ENCODE results near the gene DTX4. TPM values are rescaled to one million over a fixed set of nuclear protein-coding genes. Genes with fewer than 3 reads are reported as not detected.

The DTX4 gene
- total RNA-seq, 2 experiments from 2014 or later = 0.93 to 1.0 TPM

GRCh38 chr11:59144096-59144495 lies 27.8 kb upstream of the DTX4 start:
- peaks cover 43% of the 10 kb centered on the region for H3K36me3 Mint-ChIP-seq (ENCODE audit: low read depth)
- intact Hi-C loops (cut with DNase I, micrococcal nuclease) = loop anchor here (5.0 to 10.0 kb wide), 7 partner anchors 521 to 1819 kb away; partner anchors contain the start of genes LPXN (in 2 of the 2), ZFP91 (in 2 of the 2), P2RX3 (in 1 of the 2) and PATL1 (in 1 of the 2)
- DNase-seq (peak in 1 of 14 experiments; percentile 13), ATAC-seq (ENCODE audit: poor library complexity) (no peak)
- no peaks in the 10 kb centered on the region for H3K27me3 ChIP-seq (ENCODE audit: control insufficient read depth in 1 of 2, insufficient read depth in 2 of 2, low read length in 2 of 2)
- H3K4me1 ChIP-seq (ENCODE audit: insufficient read depth, low read length) = peaks cover 23% of the 10 kb centered on the region
- peak overlapping the region; percentile 79 for H3K4me3 ChIP-seq (ENCODE audit: low read length)
- ChIA-PET CTCF (interaction anchor here (1.1 to 9.6 kb wide), 7 partner anchors 8 to 91 kb away, joined by 3 to 87 read pairs (median 12); partner anchors contain the start of genes DTX4 and FAM111B), POLR2A (interaction anchor here (0.6 to 3.2 kb wide), 10 partner anchors 14 to 1403 kb away, joined by 3 to 16 read pairs (median 4); partner anchors contain the start of genes DTX4, FAM111B, PATL1 and SELENOH)
- H3K9me3 Mint-ChIP-seq = no peaks in the 10 kb centered on the region
- peaks cover 58% of the 10 kb centered on the region for H3K4me1 Mint-ChIP-seq (ENCODE audit: low read depth)
- peak overlapping the region; percentile 80 to 91 for H3K27ac ChIP-seq (ENCODE audit: low read depth in 1 of 2, low read length in 2 of 2)
- H3K27ac Mint-ChIP-seq = peak overlapping the region; percentile 90
- H3K36me3 ChIP-seq (ENCODE audit: insufficient read depth, low read length) = peaks cover 22% of the 10 kb centered on the region
- H3K4me3 Mint-ChIP-seq = peak overlapping the region; percentile 94
- H3K9me3 ChIP-seq (ENCODE audit: control insufficient read depth in 1 of 2, insufficient read depth in 1 of 2, low read length in 2 of 2) = no peaks in the 10 kb centered on the region
- TF ChIP-seq, protein P1, sequence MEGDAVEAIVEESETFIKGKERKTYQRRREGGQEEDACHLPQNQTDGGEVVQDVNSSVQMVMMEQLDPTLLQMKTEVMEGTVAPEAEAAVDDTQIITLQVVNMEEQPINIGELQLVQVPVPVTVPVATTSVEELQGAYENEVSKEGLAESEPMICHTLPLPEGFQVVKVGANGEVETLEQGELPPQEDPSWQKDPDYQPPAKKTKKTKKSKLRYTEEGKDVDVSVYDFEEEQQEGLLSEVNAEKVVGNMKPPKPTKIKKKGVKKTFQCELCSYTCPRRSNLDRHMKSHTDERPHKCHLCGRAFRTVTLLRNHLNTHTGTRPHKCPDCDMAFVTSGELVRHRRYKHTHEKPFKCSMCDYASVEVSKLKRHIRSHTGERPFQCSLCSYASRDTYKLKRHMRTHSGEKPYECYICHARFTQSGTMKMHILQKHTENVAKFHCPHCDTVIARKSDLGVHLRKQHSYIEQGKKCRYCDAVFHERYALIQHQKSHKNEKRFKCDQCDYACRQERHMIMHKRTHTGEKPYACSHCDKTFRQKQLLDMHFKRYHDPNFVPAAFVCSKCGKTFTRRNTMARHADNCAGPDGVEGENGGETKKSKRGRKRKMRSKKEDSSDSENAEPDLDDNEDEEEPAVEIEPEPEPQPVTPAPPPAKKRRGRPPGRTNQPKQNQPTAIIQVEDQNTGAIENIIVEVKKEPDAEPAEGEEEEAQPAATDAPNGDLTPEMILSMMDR (IDR thresholded peaks at IDR 0.05) = no peak
- H3K27me3 Mint-ChIP-seq = no peaks in the 10 kb centered on the region

- peaks cover 62% of the 10 kb centered on the region for H3K4me1 Mint-ChIP-seq (ENCODE audit: low read depth)
- Histone ChIP-seq H3K27me3 (ENCODE audit: control insufficient read depth in 1 of 2, insufficient read depth in 2 of 2, low read length in 2 of 2) (no peaks in the 10 kb centered on the region), H3K9me3 (ENCODE audit: control insufficient read depth in 1 of 2, insufficient read depth in 1 of 2, low read length in 2 of 2) (no peaks in the 10 kb centered on the region), H3K27ac (ENCODE audit: low read depth in 1 of 2, low read length in 2 of 2) (peak overlapping the region; percentile 80 to 91), H3K4me1 (ENCODE audit: insufficient read depth, low read length) (peaks cover 23% of the 10 kb centered on the region), H3K4me3 (ENCODE audit: low read length) (peak overlapping the region; percentile 79), H3K36me3 (ENCODE audit: insufficient read depth, low read length) (peaks cover 22% of the 10 kb centered on the region)
- peak; percentile 52 for ATAC-seq (ENCODE audit: poor library complexity)
- H3K4me3 Mint-ChIP-seq = peak overlapping the region; percentile 94
- peak overlapping the region; percentile 90 for H3K27ac Mint-ChIP-seq
- intact Hi-C loops (cut with DNase I, micrococcal nuclease) = loop anchor here (5.0 to 10.0 kb wide), 7 partner anchors 520 to 1820 kb away; partner anchors contain the start of genes LPXN (in 2 of the 2), ZFP91 (in 2 of the 2), P2RX3 (in 1 of the 2) and PATL1 (in 1 of the 2)
- ChIA-PET POLR2A (interaction anchor here (0.6 to 3.2 kb wide), 11 partner anchors 14 to 1403 kb away, joined by 3 to 16 read pairs (median 4); partner anchors contain the start of genes DTX4, FAM111B, PATL1 and SELENOH), CTCF (interaction anchor here (1.1 to 9.6 kb wide), 5 partner anchors 9 to 91 kb away, joined by 3 to 87 read pairs (median 18); partner anchors contain the start of genes DTX4 and FAM111B)
- H3K27me3 Mint-ChIP-seq = no peaks in the 10 kb centered on the region
- TF ChIP-seq, protein P1 (IDR thresholded peaks at IDR 0.05) = no peak
- peak; percentile 42 to 91 (median 60) for DNase-seq
- no peaks in the 10 kb centered on the region for H3K9me3 Mint-ChIP-seq
- H3K36me3 Mint-ChIP-seq (ENCODE audit: low read depth) = peaks cover 46% of the 10 kb centered on the region
Measured at GRCh38 chr11:59144579-59145345, 27.2 kb upstream of the DTX4 start.

- peaks cover 62% of the 10 kb centered on the region for H3K4me1 Mint-ChIP-seq (ENCODE audit: low read depth)
Measured at GRCh38 chr11:59145534-59145933, 26.4 kb upstream of the DTX4 start.

More at GRCh38 chr11:59145534-59145933, 26.4 kb upstream of the DTX4 start:
- no peaks in the 10 kb centered on the region for H3K27me3 ChIP-seq (ENCODE audit: control insufficient read depth in 1 of 2, insufficient read depth in 2 of 2, low read length in 2 of 2)
- DNase-seq = peak in 3 of 14 experiments; percentile 4 to 56 (median 44)
- no peak for ATAC-seq (ENCODE audit: poor library complexity)
- CTCF ChIA-PET = interaction anchor here (0.9 to 9.6 kb wide), 5 partner anchors 10 to 578 kb away, joined by 3 to 87 read pairs (median 18); partner anchors contain the start of gene DTX4
- peak overlapping the region; percentile 90 for H3K27ac Mint-ChIP-seq
- intact Hi-C loops (cut with DNase I, micrococcal nuclease) = loop anchor here (10.0 kb wide), 5 partner anchors 519 to 1821 kb away; partner anchors contain the start of genes LPXN (in 1 of the 2), P2RX3 (in 1 of the 2), PATL1 (in 1 of the 2) and SSRP1 (in 1 of the 2)
- peaks cover 21% of the 10 kb centered on the region for H3K36me3 ChIP-seq (ENCODE audit: insufficient read depth, low read length)
- H3K9me3 ChIP-seq (ENCODE audit: control insufficient read depth in 1 of 2, insufficient read depth in 1 of 2, low read length in 2 of 2) = no peaks in the 10 kb centered on the region
- no peak overlapping the region for H3K4me3 ChIP-seq (ENCODE audit: low read length)
- no peak overlapping the region for H3K27ac ChIP-seq (ENCODE audit: low read depth in 1 of 2, low read length in 2 of 2)
- H3K27me3 Mint-ChIP-seq = no peaks in the 10 kb centered on the region
- H3K9me3 Mint-ChIP-seq = no peaks in the 10 kb centered on the region
- peaks cover 23% of the 10 kb centered on the region for H3K4me1 ChIP-seq (ENCODE audit: insufficient read depth, low read length)
- POLR2A ChIA-PET = interaction anchor here (1.0 to 2.2 kb wide), 2 partner anchors 13 to 20 kb away, joined by 3 to 8 read pairs; no protein-coding TSS in a partner anchor
- H3K36me3 Mint-ChIP-seq (ENCODE audit: low read depth) = peaks cover 50% of the 10 kb centered on the region
- TF ChIP-seq, protein P1 (IDR thresholded peaks at IDR 0.05) = no peak
- H3K4me3 Mint-ChIP-seq = peak overlapping the region; percentile 94
